ENCODE data around the gene ZNF570. TPM values are rescaled to one million over a fixed set of nuclear protein-coding genes. Genes with fewer than 3 reads are reported as not detected.

ZNF570 gene
- total and polyA plus RNA-seq, 2 of the 8 experiments (the other 6 are each of a cell fraction or from before 2014, with no cell fraction given) = 1.0 to 5.4 TPM

DNA sequence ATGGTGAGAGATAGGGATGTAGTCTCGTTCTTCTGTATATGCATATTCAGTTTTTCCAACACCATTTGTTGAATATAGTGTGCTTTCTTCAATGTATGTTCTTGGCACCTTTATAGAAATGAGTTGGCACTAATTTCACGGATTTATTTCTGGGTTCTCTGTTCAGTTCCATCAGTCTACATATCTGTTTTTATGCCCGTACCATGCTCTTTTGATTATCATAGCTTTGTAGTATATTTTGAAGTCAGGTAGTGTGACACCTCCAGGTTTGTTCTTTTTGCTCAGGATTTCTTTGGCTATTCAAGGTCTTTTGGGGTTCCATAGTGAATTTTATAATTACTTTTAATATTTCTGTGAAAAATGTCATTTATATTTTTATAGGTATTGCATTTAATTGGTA, 23.1 kb downstream of the ZNF570 start (continued):
- TF ChIP-seq, protein P1, sequence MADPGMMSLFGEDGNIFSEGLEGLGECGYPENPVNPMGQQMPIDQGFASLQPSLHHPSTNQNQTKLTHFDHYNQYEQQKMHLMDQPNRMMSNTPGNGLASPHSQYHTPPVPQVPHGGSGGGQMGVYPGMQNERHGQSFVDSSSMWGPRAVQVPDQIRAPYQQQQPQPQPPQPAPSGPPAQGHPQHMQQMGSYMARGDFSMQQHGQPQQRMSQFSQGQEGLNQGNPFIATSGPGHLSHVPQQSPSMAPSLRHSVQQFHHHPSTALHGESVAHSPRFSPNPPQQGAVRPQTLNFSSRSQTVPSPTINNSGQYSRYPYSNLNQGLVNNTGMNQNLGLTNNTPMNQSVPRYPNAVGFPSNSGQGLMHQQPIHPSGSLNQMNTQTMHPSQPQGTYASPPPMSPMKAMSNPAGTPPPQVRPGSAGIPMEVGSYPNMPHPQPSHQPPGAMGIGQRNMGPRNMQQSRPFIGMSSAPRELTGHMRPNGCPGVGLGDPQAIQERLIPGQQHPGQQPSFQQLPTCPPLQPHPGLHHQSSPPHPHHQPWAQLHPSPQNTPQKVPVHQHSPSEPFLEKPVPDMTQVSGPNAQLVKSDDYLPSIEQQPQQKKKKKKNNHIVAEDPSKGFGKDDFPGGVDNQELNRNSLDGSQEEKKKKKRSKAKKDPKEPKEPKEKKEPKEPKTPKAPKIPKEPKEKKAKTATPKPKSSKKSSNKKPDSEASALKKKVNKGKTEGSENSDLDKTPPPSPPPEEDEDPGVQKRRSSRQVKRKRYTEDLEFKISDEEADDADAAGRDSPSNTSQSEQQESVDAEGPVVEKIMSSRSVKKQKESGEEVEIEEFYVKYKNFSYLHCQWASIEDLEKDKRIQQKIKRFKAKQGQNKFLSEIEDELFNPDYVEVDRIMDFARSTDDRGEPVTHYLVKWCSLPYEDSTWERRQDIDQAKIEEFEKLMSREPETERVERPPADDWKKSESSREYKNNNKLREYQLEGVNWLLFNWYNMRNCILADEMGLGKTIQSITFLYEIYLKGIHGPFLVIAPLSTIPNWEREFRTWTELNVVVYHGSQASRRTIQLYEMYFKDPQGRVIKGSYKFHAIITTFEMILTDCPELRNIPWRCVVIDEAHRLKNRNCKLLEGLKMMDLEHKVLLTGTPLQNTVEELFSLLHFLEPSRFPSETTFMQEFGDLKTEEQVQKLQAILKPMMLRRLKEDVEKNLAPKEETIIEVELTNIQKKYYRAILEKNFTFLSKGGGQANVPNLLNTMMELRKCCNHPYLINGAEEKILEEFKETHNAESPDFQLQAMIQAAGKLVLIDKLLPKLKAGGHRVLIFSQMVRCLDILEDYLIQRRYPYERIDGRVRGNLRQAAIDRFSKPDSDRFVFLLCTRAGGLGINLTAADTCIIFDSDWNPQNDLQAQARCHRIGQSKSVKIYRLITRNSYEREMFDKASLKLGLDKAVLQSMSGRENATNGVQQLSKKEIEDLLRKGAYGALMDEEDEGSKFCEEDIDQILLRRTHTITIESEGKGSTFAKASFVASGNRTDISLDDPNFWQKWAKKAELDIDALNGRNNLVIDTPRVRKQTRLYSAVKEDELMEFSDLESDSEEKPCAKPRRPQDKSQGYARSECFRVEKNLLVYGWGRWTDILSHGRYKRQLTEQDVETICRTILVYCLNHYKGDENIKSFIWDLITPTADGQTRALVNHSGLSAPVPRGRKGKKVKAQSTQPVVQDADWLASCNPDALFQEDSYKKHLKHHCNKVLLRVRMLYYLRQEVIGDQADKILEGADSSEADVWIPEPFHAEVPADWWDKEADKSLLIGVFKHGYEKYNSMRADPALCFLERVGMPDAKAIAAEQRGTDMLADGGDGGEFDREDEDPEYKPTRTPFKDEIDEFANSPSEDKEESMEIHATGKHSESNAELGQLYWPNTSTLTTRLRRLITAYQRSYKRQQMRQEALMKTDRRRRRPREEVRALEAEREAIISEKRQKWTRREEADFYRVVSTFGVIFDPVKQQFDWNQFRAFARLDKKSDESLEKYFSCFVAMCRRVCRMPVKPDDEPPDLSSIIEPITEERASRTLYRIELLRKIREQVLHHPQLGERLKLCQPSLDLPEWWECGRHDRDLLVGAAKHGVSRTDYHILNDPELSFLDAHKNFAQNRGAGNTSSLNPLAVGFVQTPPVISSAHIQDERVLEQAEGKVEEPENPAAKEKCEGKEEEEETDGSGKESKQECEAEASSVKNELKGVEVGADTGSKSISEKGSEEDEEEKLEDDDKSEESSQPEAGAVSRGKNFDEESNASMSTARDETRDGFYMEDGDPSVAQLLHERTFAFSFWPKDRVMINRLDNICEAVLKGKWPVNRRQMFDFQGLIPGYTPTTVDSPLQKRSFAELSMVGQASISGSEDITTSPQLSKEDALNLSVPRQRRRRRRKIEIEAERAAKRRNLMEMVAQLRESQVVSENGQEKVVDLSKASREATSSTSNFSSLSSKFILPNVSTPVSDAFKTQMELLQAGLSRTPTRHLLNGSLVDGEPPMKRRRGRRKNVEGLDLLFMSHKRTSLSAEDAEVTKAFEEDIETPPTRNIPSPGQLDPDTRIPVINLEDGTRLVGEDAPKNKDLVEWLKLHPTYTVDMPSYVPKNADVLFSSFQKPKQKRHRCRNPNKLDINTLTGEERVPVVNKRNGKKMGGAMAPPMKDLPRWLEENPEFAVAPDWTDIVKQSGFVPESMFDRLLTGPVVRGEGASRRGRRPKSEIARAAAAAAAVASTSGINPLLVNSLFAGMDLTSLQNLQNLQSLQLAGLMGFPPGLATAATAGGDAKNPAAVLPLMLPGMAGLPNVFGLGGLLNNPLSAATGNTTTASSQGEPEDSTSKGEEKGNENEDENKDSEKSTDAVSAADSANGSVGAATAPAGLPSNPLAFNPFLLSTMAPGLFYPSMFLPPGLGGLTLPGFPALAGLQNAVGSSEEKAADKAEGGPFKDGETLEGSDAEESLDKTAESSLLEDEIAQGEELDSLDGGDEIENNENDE (IDR thresholded peaks at IDR 0.05; ENCODE audit: insufficient replicate concordance, low read length) = no peak
- no peak for TF ChIP-seq GTF2F1 (IDR thresholded peaks at IDR 0.05; ENCODE audit: borderline replicate concordance, low read depth, low read length)

All from H1 (cell line).